T-helper 1 cell treated with Interleukin-12 subunit alpha and Interleukin-12 subunit beta and Interleukin-4 antibody, amounts not matched to agents 30 ng/mL and 1 ng/mL, for 36 hours (primary cell): ENCODE results near the gene CDKN2D. TPM values are rescaled to one million over a fixed set of nuclear protein-coding genes. Genes with fewer than 3 reads are reported as not detected.
"Not testable (repeated sequence)": the region's sequence is repeated elsewhere in the genome, so short reads cannot be mapped to it uniquely, and the experiment has no call there.

Experiments used
- intact Hi-C: fragments of 100-400 bp; cut with micrococcal nuclease; formaldehyde crosslinking; loops from one replicate; pipeline ENCODE4 v1.15.1; 2024
- total RNA-seq: library from RNA; stranded (reverse); gene quantifications from 2 replicates; pipeline ENCODE4 v1.2.3, GENCODE V29; 2022

The CDKN2D gene
- total RNA-seq, 1 donor from 2014 or later: 60.8 TPM

DNA sequence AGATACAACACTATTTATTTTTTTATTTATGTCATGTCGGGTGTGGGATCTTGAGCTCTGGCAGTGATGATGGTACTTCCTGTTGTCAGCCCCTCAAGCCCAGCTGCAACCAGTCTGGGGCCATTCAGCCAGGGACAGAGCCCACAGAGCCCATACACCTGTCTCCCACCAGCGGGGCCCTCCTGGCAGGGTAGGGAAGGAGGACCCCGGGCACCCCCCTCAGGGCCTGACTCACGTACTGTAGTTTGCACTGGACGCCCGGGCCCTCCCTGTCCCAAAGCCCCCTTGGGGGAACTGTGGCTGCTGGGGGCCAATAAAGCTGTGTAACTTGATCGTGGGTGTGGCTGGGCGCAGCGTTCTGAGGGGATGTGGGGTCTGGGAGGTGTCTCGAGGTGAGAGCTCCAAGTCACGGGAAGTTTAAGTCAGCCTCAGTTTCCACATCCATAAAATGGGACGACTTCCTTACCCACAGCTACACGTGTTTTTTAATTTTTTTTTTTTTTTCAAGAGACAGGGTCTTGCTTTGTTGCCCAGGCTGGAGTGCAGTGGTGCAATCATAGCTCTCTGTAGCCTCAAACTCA is 15.6 kb downstream of the CDKN2D start:
- intact Hi-C loops: loop anchor here (1.0 kb wide), 2 partner anchors 48 to 149 kb away; no protein-coding TSS in a partner anchor

DNA sequence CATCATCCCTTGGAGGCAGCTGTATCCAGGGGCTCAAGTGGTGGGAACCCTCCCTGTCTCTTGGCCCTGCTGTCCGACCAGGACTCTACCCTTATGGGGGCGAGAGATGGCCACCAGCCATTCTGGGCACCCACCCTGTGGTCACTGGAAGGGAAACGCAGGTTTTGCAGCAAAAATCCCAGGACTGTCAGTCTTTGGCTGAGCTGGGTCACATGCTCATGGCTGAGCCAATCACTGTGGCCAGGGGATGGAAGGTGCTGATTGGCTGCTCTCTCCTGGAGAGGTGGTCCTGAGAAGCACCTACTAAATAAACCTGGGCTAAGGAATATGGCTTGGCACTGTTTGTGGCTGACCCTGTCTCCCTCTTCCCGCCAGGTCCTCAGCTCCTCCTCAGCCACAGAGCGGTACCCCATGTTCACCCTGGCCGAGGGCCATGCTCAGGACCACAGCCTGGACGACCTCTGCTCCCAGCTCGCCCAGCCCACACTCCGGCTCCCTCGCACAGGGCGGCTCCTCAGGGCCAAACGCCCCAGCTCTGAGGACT is 16.2 kb downstream of the CDKN2D start:
- intact Hi-C loops: loop anchor here (1.0 kb wide), 2 partner anchors 47 to 148 kb away; no protein-coding TSS in a partner anchor

DNA sequence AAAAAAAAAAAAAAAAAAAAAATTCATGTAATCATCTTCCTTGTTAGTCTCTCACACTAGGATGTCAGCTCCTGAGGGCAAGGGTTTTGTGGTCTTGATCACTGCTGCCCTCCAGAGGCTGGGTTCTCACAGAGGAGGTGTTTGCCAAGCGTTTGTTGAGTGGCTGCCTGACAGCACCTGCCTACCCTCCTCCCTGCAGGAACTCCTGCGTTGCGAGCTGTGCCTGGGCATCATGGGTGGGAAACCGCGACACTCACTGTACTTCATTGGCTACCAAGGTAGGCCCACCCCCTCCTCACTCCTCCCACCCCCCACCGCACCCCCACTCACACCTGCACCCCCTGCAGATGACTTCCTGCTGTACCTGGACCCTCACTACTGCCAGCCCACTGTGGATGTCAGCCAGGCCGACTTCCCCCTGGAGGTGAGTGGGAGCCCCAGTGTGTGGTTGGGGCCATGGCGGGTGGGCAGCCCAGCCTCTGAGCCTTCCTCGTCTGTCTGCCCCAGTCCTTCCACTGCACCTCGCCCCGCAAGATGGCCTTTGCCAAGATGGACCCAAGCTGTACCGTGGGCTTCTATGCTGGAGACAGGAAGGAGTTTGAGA is 17.0 kb downstream of the CDKN2D start:
- intact Hi-C loops: no loop called here

DNA sequence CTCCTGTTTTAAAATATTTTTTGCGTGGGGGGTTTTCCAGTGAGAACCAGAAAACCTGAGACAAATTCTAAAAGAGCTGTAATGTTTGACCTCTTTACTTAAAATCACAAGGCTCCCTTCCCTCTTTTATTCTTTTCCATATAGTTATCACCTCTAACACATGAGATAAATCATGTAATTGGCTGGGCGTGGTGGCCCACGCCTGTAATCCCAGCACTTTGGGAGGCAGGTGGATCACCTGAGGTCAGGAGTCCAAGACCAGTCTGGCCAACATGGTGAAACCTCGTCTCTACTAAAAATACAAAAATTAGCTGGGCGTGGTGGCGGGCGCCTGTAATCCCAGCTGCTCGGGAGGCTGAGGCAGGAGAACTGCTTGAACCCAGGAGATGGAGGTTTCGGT is 17.8 kb downstream of the CDKN2D start:
- intact Hi-C loops: not testable (repeated sequence)

DNA sequence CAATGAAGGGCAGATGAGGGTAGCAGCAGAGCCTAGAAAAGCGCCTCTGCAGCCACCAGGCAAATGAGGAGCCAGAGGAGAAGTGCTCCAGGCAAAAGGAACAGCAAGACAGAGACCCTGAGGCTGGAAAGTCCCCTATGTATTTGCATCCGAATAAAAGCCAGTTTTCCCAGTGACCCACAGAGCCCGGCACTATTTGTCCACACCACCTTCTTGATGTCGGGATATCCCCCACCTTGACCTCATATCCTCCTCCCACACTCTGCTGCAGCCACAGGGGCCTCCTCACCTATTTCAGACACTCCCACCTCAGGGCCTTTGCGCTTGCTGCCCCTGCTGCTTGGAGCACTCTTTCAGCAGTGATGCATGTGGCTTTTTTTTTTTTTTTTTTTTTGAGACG is 18.4 kb downstream of the CDKN2D start:
- intact Hi-C loops: no loop called here

DNA sequence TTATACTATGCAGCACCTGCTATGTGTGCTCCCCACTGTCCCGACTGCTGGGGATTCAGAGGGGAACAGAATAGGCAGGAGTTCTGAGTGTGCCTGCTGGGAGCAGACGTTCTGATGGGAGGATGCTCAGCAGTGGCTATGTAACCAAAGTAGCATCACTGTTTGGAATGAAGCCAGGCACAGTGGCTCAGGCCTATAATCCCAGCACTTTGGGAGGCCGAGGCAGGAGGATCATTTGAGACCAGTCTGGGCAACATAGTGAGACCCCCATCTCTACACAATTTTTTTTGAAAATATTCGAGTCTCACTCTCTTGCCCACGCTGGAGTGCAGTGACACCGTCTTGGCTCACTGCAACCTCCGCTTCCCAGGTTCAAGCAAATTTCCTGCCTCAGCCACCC is 19.0 kb downstream of the CDKN2D start:
- intact Hi-C loops: no loop called here

DNA sequence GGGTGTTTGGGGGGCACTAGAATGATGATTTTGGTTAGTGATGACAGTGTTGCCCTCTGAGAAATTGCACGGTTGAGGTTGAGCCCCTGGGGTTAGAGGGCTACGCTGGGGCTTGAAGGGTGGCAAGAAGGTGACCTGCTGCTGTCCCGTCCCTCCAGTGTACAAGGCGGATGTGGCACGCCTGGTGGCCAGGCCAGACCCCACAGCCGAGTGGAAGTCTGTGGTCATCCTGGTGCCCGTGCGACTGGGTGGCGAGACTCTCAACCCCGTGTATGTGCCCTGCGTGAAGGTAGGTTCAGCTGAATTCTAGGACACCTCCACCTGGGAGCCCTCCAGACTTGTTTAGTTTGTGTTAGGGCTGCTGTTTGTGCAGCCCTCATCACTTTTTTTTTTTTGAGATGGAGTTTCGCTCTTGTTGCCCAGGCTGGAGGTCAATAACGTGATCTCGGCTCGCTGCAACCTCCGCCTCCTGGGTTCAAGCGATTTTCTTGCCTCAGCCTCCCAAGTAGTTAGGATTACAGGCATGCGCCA is 20.0 kb downstream of the CDKN2D start:
- intact Hi-C loops: no loop called here

DNA sequence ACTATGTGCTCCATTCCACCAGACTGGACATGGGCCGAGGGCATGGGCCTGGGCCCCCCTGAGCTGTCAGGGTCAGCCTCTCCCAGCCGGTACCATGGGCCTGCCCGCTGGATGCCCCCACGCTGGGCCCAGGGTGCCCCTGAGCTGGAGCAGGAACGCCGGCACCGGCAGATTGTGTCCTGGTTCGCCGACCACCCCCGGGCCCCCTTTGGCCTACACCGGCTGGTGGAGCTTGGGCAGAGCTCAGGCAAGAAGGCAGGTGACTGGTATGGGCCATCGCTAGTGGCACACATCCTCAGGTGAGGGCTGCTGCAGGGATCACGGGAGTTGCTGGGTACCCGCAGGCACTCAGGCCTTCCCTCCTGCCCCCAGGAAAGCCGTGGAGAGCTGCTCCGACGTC is 22.0 kb downstream of the CDKN2D start:
- intact Hi-C loops: no loop called here

DNA sequence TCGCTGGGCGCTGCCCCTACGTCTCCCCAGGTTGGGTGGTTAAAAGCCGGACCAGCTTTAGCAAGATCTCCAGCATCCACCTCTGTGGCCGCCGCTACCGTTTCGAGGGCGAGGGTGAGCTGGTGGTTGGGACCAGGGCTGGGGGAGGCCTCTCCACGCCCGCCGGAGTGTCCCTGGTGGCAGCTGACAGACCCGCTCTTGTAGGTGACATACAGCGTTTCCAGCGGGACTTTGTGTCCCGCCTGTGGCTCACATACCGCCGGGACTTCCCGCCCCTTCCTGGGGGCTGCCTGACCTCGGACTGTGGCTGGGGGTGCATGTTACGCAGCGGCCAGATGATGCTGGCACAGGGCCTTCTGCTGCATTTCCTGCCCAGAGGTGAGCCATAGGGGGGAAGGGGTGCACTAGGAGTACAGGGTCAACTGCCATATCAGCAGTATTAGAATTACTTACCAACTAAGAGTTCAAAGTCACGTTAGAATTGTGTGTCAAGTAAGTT is 24.0 kb downstream of the CDKN2D start:
- intact Hi-C loops: no loop called here

DNA sequence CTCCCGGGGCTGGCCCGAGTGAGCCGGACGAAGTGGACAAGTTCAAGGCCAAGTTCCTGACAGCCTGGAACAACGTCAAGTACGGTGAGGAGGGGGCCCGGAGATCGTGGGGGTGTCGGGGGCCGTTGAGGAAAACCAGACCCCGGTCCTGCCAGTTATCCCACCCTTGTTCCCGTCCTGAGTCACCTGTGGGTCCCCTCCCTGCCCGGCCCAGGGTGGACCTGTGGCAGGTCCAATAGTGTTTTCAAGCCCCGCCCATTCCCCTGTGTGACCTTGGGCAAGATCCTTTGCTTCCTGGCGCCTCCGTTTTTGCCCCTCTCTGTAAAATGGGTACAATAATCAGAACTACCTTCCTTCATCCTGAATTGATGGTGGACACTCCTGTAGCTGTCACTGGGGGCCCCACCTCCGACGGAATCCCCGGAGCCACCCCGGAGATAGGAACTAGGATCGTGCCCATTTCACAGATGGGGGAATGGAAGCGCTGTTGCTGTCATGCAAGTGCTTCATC is 24.5 kb downstream of the CDKN2D start:
- intact Hi-C loops: no loop called here

DNA sequence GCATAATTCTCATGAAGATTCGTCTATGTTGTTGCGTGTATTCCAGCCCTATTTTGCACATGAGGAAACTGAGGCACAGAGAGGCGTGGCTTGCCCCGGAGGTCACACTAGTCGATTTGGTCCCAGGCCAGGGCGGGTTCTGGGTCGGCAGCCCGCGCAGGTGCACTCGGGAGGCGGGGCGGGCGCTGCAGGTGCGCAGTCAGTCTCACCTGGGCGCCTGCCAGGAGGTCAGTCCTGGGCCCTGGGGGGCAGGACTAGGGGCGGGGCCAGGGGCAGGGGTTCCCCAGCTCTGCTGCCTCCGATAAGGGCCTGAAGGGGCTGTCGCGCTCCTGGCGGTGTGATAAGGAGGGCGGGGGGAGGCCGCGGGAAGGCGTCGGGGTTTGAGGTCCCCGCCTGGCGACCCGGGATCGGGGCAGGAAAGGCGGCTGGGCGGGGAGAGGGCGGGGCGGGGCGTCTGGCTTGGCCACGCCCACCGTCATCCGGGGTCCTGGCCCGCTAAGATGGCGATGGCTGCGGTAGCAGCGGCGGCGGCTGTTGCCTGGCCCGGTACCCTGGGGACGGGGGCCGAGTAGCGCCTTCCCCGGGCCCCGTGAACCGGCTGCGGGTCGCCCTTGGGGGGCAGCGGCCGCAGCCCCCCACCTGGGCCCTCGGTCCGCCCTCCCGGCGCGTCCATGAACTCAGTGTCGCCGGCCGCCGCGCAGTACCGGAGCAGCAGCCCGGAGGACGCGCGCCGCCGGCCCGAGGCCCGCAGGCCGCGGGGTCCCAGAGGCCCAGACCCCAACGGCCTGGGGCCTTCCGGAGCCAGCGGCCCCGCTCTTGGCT is 25.1 kb downstream of the CDKN2D start, which contains the start of gene ATG4D:
Gene ATG4D (plus strand): TSS at position 485 of the 822 bp plus-strand sequence. CDS start 187 bp downstream, at position 672.
- intact Hi-C loops: loop anchor here (1.0 kb wide), 4 partner anchors 11 to 64 kb away; no protein-coding TSS in a partner anchor

DNA sequence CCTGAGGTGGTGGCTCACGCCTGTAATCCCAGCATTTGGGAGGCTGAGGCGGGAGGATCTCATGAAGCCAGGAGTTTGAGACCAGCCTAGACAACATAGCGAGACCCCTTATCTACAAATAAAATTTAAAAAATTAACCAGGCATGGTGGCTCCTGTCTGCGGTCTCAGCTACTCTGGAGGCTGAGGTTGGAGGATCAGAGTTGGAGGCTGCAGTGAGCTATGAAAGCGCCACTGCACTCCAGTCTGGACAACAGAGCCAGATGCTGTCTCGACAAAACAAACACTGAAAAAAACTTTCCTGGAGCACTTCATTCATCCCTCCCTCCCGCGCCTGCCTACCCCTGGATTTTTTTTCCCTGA is 25.7 kb downstream of the CDKN2D start:
- intact Hi-C loops: loop anchor here (1.0 kb wide), 4 partner anchors 11 to 64 kb away; no protein-coding TSS in a partner anchor

DNA sequence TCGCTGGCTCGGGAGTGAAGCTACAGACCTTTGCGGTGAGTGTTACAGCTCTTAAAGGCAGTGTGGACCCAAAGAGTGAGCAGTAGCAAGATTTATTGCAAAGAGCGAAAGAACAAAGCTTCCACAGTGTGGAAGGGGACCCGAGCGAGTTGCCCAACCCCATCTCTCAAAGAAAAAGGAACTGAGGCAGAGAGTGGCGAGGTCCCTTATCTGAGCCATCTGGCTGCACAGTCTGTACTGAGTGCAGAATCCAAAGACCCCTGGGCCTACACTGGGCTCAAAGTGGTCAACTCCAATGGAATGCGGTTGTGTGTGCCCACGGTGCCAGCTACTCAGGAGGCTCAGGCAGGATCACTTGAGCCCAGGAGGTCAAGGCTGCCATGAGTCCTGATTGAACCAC is 29.8 kb downstream of the CDKN2D start:
- intact Hi-C loops: not testable (repeated sequence)

DNA sequence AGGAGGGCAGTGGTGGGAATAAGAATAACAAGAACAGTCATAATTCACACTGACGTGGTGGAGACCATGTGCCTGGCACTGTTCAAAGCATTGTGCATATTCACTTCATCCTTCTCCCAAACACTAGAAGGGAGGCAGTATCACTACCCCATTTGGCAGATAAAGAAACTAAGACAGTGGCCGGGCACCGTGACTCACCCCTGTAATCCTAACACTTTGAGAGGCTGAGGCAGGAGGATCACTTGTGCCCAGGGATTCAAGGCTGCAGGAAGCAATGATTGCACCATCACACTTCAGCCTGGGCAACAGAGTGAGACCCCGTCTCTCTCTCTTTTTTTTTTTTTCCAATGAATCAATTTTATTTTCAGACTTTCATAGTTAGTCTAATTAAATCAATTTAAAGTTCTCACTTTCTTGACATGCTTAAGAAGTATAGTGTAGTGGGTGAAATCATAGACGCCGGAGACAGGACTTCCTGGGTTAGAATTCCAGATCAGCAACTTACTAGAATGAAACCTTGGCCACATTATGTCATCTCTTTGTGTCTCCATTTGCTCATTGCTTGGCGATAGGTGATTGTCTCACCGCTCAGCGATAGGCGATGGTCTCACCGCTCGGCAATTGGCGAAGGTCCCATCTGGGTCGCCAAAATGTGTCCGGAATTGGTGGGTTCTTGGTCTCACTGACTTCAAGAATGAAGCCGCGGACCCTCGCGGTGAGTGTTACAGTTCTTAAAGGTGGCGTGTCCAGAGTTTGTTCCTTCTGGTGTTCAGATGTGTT is 30.4 kb downstream of the CDKN2D start:
- intact Hi-C loops: no loop called here

DNA sequence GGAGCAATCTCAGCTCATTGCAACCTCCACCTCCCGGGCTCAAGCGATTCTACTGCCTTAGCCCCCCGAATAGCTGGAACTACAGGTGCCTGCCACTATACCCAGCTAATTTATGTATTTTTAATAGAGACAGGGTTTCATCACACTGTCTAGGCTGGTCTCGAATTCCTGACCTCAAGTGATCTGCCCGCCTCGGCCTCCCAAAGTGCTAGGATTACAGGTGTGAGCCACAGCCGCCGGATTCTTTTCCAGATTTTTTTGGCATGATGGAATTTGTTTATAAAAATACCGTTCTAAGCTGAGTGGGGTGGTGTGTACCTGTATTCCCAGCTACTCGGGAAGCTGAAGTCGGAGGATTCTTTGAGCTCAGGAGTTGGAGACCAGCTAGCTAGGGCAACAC is 31.1 kb downstream of the CDKN2D start:
- intact Hi-C loops: no loop called here

DNA sequence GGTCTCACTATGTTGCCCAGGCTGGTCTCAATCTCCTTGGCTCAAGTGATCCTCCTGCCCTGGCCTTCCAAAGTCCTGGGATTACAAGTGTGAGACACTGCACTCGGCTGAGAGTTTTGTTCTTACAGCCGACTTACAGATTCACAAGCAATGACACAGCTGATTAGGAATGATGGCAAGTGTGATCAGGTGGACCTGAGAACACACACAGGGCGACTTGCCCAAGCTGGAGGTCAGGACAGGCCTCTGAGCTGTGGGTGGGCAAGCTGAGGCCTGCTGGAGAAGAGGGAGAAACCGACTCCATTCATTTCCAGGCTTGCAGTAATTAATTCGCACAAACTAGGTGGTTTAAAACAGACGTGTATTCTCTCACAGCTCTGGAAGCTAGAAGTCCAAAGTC is 33.2 kb downstream of the CDKN2D start:
- intact Hi-C loops: no loop called here

DNA sequence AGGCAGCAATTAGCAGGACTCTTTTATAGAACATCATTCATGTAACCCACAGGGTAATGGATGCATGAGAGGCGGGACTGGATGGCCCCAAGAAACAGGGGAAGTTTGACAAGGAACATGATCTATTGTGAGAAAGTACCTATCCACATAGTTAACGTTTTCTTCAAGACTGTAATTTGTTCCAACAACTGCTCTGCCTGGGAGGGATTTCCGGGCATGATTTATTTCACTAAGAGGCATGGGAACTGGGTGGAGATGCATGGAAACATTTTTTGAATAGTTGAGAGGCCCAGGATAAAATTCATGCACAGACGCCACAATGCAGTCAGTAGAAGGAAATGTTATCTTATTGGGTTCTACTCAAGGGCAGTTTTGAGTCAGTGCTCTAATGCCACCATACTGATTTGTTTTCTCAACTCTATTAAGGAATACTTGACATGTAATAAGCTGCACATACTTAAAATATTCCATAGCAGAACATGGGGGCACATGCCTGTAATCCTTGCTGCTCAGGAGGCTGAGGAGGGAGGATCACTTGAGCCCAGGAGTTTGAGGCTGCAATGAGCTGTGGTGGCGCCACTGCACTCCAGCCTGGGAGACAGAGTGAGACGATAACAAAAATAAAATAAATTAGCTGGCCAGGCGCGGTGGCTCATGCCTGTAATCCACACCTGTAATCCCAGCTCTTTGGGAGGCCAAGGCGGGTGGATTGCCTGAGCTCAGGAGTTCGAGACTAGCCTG is 35.0 kb downstream of the CDKN2D start:
- intact Hi-C loops: no loop called here

DNA sequence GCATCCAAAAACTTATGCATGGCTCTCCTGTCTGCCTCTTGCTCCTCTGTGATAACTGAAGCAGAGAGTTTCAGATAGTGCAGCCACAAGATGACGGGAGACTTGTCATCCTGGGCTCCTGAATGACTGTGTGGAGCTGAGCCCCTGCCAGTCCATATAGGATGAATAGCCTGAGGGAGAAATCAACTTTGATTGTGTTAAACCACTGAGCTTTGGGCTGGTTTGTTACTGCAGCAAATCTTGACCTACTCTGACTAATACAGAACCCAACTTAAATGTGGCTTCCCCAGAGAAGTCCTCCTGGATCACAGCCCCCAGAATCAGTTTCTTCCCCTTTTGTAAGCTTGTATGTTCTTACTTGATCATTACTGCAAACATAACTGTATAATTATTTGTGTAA is 36.3 kb downstream of the CDKN2D start:
- intact Hi-C loops: no loop called here

DNA sequence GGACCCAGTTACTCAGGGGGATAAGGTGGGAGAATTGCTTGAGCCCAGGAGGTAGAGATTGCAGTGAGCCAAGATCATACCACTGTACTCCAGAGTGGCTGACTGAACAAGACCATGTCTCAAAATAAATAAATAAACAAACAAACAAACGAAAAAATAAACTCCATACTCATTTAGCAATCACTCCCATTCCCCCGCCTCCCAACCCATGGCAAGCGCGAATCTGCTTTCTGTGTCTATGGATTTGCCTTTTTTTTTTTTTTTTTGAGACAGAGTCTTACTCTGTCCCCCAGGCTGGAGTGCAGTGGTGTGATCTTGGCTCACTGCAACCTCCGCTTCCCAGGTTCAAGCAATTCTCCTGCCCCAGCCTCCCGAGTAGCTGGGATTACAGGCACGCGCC is 41.9 kb downstream of the CDKN2D start:
- intact Hi-C loops: not testable (repeated sequence)

DNA sequence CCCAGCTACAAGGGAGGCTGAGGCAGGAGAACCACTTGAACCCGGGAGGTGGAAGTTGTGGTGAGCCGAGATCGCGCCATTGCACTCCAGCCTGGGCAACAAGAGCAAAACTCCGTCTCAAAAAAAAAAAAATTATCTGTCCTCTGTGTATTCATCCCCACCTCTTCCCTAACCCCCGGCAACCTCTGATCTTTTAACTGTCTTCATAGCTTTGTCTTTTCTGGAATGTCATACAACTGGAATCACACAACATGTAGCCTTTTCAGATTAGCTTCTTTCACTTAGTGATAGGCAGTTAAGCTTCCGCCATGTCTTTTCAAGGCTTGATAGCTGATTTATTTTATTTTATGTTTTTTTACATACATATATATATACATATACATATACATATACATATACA is 43.1 kb downstream of the CDKN2D start:
- intact Hi-C loops: no loop called here
